GM18868 (cell line): Measurements from ENCODE around the gene GALNT10.
"Not testable (repeated sequence)": the region's sequence is repeated elsewhere in the genome, so short reads cannot be mapped to it uniquely, and the experiment has no call there.

Experiments
- ATAC-seq: cut with Tn5 transposase; IDR thresholded peaks from one replicate; pipeline ENCODE4 v1.9.1; 2021; ENCODE audit warnings: mild to moderate bottlenecking, moderate library complexity; ENCODE audit not compliant: unreplicated experiment

Gene GALNT10

DNA sequence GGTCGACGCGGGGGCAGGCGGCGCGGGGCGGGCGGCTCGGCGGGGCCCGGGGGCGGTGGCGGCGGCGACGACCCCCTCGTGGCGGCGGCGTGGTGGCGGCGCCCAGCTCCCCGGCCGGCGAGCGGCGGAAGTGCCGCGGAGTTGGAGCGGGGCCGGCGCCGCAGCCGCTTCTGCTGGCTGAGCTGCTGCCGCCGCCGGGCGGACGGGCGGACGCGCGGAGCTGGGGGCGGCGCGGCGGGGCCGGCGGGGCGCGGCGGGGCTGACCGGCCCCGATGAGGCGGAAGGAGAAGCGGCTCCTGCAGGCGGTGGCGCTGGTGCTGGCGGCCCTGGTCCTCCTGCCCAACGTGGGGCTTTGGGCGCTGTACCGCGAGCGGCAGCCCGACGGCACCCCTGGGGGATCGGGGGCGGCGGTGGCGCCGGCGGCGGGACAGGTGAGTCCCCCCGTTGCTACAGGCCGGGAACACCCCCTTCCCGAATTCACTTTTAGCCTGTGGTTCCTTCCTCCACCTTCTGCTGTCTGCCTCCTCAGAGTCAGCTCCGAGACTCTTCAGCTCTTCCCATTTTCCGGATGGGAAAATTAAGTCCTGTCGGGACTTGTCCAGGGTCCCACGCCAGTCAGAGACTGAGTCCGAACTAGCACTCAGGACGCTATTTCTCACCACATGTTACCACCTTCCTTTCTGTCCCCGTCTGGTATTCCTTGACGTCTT lies at the start of gene GALNT10:
TSS of gene GALNT10 (plus strand) at position 139 of the 710 bp plus-strand sequence. CDS start at position 273, 134 bp downstream.
- ATAC-seq: peak; percentile 78

DNA sequence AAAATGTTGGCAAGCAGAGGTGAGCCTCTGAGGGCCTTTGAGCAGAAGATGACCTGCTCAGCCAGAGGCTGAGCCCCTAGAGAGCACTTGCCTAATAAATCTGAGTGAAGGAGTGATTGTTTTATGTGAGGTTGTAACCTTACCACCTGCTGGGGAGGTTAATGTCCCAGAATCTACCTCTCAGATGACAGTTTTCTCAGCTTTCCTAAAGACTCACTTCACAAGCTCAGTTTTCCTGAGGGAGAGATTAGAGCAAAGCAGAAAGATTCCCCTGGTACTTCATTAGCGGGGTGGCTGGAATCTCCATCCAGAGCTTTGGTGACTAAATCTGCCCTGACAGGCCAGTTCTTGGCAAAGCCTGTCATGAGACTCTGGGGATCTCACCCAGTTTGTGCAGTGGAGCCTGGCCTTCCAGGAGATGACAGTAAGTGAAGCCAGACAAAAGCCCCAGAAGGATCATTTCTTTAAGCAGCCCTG lies 48.8 kb upstream of the GALNT10 start:
- no peak for ATAC-seq

DNA sequence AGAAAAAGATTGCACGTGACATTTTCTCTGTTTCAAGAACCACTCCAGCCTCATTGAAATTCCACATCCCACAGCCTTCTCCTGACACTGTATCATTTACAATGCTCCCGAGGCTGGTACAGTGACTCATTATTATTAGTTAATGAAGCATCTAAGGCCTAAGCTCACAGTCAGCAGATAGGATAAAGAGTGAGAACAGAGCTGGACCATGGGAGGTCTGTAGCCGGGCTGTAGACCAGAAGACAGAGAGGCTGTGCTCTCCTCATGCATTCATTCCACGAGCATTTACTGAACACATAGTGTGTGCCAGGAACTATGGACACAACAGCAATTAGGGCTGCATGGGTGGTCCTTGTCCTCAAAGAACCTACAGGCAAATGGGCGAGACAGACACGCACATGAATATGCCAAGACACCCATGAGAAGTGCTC lies 47.3 kb upstream of the GALNT10 start:
- no peak for ATAC-seq

GRCh38 chr5:154145268-154145667 lies 45.3 kb upstream of the GALNT10 start:
- ATAC-seq: peak; percentile 61

DNA sequence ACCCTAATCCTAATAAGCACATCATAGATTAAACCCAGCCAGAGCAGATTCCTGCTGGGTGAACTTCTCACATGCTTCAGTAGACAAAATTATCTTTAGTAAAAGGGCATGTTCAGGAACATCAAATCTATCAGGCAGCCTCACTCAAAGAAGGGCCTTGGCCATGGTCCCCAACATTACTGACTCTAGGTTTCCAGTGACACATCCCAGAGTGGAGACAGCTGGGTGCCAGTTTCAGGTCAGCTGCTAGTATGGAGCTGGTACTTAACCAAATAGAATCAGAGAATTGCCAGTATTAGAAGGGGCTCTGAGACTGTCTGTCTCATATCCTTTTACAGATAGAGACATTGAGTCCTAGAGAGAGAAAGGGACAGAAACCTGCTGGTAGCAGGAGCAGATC lies 44.1 kb upstream of the GALNT10 start:
- no peak for ATAC-seq

- no peak for ATAC-seq
Observed at GRCh38 chr5:154147666-154148065, 42.9 kb upstream of the GALNT10 start.

GRCh38 chr5:154150471-154150870 lies 40.1 kb upstream of the GALNT10 start:
- not testable (repeated sequence) for ATAC-seq

- no peak for ATAC-seq
Observed at GRCh38 chr5:154157483-154158378, 32.8 kb upstream of the GALNT10 start.

GRCh38 chr5:154158379-154158737 lies 32.2 kb upstream of the GALNT10 start:
- ATAC-seq: no peak

GRCh38 chr5:154159343-154159742 lies 31.2 kb upstream of the GALNT10 start:
- no peak for ATAC-seq

DNA sequence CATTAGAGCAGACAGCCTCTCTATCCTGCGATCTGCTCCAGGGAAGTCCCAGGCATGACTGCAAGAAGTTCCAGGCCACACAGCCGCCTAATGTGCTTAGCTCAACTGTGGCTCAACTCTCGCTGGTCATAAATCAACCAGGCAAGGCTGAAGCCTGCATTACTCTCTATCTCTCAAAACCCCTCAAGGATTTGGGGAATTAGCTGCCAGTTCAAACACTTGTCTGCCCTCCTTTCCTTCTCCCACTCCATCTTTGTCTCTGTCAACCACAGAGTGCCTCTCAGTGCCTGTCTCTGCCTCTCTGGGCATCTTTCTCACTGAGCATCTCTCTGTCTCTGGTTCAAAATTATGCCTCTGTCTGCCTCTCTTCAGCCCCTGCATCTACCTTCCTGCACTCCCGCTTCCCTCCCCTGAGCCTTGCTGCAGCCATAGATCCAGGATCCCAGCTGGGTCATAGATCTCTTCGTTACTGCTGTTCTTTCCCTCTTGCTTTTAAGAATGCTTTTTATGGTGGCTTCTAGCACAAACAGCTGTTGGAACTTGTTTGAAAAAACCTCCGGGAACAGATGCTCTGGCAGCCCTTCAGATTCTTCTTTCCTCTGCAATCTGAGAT lies 27.9 kb upstream of the GALNT10 start:
- ATAC-seq: no peak

- no peak for ATAC-seq
Observed at GRCh38 chr5:154163327-154164248, 26.9 kb upstream of the GALNT10 start.

DNA sequence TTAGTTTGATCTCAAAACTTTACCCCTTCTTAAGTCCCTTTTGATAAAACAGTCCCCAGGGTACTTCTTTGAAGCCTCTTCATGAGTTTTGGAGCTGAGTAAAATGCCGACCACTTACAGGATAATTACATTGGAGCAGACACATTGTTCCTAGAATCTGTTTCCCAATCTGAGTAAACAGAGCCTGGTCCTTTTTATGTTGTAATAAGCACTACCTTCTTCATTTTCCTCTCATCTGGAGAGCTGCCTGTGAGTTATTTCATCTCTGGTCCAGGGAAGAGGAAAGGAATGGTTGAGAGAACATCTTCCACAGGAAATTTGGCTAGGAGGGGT lies 26.3 kb upstream of the GALNT10 start:
- no peak for ATAC-seq

- ATAC-seq: no peak
Observed at GRCh38 chr5:154165886-154166285, 24.6 kb upstream of the GALNT10 start.

DNA sequence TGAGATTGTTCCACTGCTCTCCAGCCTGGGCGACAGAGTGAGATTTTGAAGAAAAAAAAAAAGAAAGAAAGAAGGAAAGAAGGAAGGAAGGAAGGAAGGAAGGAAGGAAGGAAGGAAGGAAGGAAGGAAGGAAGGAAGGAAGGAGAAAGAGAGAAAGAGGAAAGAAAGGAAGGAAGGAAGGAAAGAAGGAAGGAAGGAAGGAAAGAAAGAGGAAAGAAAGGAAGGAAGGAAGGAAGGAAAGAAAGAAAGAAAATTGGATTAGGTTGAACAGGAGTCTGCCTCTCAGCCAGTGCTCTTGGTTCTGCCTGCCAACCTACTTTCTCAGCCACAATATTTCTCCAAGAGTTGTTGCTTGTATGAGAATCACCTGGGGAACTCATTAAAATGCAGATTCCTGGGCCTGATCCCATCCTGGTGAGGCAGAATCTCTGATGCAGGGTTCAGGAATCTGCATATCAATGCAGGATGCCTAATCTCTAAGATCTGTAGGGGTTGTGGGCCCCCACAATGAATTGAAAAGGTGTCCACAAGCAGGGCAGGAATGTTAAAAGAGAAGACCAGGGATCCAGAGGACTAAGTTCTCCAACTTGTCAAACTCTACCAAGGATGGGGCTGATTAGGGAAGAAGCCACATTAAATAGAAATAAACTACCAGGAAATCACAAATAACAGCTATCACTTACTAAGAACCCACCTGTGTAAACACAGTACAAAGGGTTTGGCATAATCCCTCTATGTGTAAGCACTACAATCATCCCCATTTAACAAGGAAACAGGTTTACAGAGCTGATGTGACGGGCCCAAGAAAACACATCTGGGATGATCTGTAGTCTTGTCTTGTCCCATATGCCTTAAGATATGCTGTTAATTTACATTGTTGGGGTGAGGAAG lies 23.4 kb upstream of the GALNT10 start:
- no peak for ATAC-seq

- no peak for ATAC-seq
Observed at GRCh38 chr5:154168395-154168794, 22.1 kb upstream of the GALNT10 start.

DNA sequence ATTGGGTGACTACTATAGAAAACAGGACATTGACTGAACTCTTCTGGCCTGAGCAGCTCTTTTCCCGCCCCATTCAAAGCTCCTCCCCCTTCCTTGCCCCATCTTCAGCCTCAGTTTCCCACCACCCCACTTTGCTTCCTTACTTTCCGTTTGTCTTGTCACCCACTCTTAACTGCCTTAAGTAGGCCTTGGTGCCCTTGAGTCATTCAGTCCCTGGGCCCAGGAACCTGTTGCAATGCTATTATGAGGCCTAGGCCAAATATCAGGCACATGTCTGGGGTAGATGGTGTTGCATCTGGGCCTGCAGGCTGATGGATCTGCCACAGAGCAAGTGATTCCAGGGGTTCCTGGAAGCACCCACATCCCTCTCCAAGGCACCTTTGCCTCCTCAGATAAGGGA lies 17.7 kb upstream of the GALNT10 start:
- ATAC-seq: no peak

- ATAC-seq: no peak
Observed at GRCh38 chr5:154174091-154174490, 16.4 kb upstream of the GALNT10 start.

GRCh38 chr5:154176181-154176580 lies 14.4 kb upstream of the GALNT10 start:
- ATAC-seq: no peak

DNA sequence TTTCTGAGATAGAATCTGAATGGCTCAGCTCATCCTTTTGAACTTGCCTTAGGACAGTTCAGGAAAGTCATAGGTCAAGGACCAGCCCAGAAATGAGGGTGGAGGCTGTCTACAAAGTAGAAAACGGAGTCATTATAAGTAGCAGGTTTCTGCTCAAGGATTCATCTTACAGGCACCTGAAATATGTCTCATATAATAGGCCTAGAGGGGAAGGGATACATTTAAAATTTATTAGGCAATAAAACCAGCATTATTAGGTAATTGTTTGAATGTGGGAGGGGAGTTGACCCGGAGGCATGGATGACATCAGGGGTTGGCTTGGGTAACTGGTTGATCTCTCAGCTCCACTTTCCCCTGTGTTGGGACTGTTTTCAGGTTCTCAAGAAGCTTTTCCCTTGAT lies 11.9 kb upstream of the GALNT10 start:
- ATAC-seq: no peak
